NCI-H2171 (cell line): ENCODE results near the gene PNPLA2.
A peak's percentile ranks its signal among the peaks of the same experiment; 100 is the strongest.

Experiments
- DNase-seq: peaks from one replicate; lab custom pipeline; 2025; lab: John Stamatoyannopoulos, UW

The PNPLA2 gene

DNA sequence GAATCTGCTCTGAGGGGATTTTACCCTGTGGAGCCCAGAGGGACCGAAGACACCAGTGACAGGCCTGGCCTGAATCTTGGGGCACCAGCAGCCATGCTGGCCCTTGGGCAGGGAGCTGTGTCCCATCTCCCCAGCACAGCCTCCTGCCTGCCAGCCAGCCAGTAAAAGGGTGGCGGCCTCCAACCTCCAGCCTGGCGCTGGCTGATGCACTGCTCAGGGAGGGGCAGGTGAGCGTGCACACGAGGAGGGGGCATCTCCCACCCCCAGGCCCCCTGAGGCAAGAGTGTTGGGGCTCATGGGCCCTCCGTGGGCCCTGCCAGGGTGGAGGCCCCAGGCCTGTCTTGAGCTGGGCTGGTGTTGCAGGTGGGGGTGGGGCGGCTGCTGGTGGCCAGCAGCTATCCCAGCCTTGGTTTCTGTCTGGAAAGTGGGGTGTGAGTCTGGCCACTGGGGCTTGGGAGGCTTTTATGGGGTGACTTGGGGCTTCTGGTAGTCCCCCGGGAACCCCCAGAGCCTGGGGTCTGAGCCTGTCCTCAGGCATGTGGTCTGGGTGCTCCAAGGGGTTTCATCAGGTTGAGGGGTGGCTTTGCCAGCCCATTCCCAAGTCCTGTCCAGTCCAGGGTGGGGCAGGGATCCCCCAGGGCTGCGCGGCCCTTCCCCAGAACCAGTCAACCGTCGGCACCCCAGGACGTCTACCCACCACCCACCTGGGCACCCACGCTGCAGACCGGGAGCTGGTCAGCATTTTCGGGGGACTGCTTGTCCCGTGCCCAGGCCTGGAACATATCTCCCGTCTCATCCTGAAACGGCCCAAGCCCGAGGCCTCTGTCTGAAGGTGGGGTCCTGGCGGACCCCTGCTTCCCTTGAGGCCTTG lies 41.8 kb downstream of the PNPLA2 start:
- DNase-seq, result no peak

- DNase-seq, result no peak
Measured at GRCh38 chr11:861105-861479, 42.4 kb downstream of the PNPLA2 start.

DNA sequence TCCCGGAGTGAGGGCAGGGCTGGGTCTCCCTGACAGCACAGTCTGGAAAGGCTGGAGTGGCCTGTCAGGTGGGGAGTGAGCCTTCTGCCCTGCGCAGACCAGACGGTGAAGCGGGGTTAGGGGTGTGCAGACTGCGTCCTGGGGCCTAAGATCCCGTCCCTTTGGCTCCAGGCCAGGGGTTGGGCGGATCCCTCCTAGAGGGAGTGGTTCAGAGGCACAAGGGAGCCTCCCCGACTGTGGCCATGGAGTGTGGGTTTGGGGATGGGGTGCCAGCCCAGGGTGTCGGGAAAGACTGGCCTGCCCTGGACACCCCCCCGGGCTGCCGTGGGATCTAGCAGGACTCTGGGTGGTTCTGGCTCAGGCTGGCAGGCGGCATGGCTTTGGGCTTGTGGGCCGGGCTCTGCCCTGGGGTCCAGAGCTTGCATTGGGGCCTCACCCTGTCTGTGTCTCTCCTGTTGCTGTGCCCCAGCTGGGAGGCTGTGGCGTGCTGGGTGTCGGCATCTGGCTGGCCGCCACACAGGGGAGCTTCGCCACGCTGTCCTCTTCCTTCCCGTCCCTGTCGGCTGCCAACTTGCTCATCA lies 43.5 kb downstream of the PNPLA2 start:
- DNase-seq, result peak; percentile 29

DNA sequence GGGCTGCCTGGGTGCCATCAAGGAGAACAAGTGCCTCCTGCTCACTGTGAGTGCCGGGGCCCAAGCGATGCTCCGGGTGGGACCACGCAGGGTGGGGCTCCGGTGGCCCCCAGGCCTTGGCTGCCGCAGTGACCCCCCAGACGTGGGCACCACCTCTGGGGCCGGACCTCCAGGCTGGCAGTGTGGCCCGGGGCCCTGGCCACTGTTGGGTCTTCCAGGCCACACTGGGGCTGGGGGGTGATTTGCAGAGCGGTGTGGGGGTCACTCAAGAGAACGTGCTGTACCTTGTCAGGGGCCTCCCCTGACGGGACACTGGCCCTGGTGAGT lies 43.9 kb downstream of the PNPLA2 start:
- DNase-seq, result no peak

DNA sequence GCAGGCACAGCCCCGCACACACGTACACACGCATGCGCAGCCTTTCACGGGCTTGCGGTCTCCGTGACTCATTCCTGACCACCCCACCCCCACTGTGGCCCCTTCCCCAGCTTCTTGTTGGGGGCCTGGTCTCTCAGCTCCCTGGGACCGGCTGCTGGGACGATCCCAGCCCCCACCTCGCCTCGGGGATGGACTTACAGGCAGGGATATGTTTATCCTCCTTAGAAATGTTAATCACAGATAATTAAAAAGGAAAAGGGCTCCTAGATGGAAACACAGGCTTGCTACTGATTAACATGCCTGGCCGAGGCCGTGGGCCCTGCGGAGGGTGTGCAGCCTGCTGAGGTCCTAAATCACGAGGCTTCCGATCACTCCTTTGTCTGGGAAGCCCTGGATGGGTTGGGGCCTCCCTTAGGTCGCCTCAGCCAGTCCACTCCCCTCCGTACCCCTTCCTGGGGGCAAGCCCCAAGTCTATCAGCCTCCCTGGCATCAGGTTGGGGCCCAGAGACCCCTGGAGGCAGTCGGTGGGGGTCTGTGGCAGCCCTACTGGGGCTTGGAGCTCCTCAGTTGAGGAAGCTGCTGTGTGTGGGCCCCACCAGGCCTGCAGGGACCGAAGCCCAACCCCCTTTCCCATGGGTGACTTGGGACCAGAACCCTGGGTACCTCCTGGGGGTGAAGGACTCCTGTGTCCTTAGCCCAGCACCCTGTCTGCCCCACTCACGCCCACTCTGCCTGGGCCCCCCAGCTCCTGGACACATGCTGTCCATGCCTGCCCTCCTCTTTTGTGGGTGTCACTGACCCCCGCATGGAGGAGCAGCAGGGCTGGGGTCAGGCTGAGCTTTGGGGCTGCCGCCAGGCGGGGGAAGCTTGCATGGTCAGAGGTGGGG lies 44.6 kb downstream of the PNPLA2 start:
- DNase-seq, result no peak

DNA sequence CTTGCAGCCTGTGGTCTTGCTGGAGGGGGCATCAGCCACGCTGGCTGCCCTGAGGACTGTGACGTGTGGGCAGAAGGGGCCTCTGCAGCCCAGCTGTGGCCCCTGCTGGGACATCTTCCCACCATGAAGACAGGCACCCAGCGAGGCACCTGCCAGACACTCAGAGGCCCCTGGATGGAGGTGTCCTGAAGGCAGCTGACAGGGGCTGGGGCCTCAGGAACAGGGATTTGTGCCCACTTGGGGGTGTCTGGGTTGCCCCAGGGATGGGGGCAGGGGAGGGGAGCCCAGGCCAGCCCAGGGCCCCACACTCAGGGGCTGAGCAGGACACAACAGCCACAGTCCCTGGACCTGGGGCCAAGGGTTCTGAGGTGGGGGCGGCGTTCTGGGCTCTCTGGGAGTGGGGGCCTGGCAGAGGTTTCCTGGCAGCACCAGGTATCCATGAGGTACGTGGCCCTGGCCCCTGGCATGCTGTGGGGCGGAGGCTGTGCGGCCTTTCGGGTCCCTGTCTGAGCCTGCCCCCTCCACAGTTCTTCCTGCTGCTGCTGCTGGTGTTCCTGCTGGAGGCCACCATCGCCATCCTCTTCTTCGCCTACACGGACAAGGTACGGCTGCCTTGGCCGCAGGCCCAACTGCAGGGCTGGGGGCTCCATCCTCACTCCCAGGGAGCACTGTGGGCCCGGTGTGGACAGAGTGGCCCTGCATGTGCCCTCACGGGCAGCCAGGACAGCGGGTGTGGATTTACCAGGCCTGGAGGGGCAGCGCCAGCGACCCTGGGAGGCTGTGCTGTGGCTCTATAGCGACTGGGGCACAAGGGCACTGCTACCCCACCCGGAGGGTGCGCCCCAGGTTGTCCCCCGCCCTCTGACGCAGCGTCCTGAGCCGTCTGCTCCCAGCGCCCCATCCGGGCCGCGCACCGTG lies 45.5 kb downstream of the PNPLA2 start:
- DNase-seq, result no peak

GRCh38 chr11:864898-865297 lies 46.2 kb downstream of the PNPLA2 start:
- DNase-seq, result no peak

DNA sequence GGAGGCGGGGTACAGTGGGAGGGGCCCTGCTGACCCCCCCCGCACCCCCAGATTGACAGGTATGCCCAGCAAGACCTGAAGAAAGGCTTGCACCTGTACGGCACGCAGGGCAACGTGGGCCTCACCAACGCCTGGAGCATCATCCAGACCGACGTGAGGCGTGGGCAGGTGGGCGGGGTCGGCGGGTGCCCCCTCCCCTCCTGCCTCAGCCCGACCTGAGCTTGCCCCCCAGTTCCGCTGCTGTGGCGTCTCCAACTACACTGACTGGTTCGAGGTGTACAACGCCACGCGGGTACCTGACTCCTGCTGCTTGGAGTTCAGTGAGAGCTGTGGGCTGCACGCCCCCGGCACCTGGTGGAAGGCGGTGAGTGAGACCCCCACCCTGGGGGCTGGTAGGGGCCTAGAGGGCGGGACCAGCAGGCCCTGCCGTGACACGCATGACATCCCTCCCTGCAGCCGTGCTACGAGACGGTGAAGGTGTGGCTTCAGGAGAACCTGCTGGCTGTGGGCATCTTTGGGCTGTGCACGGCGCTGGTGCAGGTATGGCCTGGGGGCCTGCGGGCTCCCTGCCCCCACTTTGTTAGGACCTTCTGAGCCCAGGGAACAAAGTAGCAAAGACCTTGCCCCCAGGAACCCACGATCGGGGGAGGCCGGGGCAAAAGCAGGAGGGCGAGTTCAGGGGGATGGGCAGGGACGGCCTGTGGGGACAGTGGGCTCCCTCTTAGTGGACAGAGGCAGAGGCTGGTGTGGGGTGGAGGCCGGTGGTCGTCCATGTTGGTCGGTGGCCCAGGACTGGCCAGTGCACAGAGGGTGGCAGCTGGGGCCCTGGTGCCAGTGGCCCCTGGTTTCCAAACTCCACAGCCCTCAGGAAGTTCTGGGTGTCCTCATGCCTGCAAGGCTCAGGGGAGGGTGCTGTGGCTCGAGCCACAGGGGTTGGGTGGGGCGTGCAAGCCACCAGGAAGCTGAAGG lies 47.0 kb downstream of the PNPLA2 start:
- no peak for DNase-seq

DNA sequence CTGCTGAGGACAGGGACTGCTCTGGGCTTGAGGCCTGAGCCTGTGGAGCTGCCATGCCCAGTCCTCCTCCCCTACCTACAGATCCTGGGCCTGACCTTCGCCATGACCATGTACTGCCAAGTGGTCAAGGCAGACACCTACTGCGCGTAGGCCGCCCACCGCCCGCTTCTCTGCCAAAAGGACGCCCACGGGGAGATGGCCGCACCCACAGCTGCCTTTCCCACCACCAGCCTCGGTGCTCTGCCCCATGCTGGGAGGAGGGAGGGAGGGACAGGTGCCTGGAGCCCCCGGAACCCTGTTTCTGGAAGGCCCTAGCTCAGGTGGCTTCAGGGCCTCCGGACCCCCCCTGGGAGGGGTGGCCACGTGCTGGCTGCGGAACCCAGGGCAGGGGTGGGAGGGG lies 47.8 kb downstream of the PNPLA2 start:
- no peak for DNase-seq

DNA sequence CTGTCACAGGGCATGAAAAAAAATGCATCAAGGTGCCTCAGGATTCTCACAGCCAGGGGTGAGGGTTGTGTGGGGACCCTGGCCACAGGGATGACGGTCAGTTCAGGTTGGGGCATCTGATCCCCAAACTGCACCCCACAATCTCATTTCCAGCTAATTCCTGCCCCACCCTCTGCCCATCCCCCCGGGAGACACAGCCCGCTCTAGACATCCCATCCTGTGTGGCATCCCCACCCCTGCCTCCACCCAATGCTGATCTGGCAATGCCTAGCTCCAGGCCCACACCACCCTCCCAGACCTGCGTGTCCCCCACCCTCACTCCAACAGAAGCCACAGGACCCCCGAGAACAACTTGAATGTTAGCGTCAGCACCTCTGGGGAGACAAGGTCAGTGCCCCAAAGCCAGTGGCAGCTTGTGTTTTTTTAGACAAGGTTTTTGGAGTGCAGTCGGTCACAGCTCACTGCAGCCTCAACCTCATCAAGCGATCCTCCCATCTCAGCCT lies 49.2 kb downstream of the PNPLA2 start:
- no peak for DNase-seq

DNA sequence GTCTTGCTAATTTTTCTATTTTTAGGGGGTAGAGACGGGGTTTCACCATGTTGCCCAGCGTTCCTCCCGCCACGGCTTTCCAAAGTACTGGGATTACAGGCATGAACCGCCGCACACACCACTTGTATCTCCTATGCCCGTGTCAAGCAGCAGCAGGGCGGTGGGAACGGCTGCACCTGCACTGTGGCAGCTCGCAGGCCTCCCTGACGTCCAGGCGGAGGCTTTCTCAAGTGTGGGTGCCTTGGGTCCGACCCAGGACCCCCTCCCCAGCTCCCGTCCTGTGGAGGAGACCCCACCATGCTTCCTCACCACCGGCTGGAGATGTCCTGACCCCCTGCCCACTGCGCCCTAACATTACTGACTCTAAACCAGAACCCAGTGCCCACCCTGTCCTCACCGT lies 49.7 kb downstream of the PNPLA2 start:
- DNase-seq, result no peak

DNA sequence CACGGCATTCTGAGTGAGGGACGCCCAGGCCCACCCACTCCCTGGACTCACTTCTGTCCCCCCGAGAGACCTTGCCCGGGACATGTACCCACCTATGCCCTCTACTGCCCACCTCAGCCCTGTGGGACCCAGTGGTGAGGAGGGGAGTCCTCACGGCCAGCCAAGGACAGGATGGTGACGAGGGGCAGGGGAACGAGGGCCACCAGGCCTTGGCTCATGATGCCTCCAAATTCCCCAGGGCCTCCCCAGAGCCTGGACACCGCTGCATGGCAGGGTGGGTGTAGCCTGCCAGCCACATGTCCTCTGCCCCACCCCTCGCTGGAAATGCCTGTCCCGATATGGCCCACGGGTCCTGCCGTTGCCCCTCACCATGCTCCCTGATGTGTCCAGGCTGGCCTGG lies 50.1 kb downstream of the PNPLA2 start:
- no peak for DNase-seq

GRCh38 chr11:869399-870126 lies 50.8 kb downstream of the PNPLA2 start:
- DNase-seq, result no peak

- no peak for DNase-seq
Measured at GRCh38 chr11:870127-870413, 51.4 kb downstream of the PNPLA2 start.

DNA sequence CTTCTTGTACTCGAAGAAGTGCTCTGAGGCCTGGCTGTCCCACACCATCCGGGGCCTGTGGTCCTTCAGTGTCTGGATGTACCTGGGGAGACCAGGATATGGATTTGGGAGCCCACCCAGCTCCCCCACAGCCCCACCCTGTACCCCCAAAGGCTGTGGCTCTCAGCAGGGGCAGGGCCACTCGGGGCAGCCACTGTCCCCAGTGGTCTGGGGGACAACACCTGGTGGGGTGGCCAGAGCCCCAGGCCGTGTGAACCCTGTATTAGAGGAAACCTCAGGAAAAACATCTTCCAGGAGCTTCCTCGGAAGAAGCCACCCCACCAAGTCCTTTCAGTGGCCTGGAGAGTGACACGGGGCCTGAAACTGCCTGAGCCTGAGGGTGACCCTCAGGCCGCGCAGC lies 51.7 kb downstream of the PNPLA2 start:
- no peak for DNase-seq

DNA sequence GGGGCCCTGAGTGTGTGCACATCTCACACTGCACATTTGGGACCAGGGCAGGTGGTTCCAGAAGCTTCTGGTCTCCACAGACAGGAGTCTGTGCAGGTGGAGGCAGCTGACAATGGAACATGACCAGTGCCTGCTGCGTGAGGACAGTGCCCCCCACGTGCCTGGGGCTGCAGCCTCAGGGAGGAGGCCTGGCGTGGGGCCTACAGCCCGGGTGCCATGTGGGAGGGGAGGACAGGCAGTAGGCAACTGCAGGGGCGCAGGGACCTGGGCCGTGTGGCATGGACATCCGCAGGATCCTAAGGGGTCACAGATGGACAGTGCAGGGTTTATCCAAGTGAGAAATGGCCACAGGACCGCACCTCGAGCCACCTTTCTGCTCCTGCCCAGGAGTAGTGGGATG lies 52.8 kb downstream of the PNPLA2 start:
- no peak for DNase-seq

DNA sequence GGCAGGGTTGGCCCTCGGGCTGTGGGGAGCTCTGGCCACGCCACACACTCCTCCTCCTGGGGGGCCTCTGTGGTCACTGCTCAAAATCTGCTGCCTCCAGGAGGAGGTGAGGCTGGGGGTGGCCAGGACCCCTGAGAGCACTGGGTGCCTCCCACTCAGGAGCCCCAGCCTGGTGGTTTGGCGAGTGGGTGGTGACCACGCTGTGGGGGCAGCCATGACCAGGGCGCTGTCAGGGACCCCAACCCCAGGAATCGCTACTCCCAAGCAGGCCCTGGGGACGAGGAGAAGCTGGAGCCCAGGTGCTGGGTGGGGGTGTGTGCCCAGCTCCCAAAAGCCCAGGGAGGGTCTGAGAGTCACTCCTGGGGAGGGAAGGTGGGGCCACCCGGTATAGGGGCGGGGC lies 54.1 kb downstream of the PNPLA2 start:
- no peak for DNase-seq

DNA sequence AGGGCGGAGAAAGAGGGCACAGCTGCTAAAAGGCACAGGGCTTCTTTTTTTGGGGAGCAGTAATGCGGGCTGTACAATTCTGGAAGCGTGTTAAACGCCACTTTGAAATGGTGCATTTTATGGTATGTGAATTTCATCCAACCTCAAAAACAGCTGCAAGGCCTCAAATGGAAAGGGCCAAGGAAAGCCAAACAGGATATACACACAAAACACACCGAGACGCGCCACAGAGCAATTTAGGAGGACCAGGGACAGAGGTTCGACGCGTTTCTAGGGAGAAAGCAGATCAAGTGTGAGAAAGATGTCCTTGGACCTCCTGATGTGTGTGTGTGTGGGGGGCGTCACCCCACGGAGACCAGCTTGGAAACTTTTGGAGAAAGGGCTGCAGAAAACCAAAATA lies 55.0 kb downstream of the PNPLA2 start:
- no peak for DNase-seq
